ENCODE results near the gene VPS4A.

The VPS4A gene

GRCh38 chr16:69320740-69321073 lies 9.6 kb downstream of the VPS4A start:
- ATAC-seq, result no peak
- TF ChIP-seq ISL1 (CRISPR knock-in tag; IDR thresholded peaks at IDR 0.05), result no peak
- TF ChIP-seq BACH2 (CRISPR knock-in tag; IDR thresholded peaks at IDR 0.05; ENCODE audit: borderline replicate concordance), result no peak
- no peak for TF ChIP-seq ZFP30 (CRISPR knock-in tag; IDR thresholded peaks at IDR 0.05)
- TF ChIP-seq GLIS3 (CRISPR knock-in tag; IDR thresholded peaks at IDR 0.05), result no peak
- TF ChIP-seq CREB5 (CRISPR knock-in tag; IDR thresholded peaks at IDR 0.05; ENCODE audit: low read depth), result no peak

GRCh38 chr16:69321080-69321479 lies 9.9 kb downstream of the VPS4A start:
- no peak for ATAC-seq
- no peak for TF ChIP-seq OSR1 (CRISPR knock-in tag; IDR thresholded peaks at IDR 0.05)
- TF ChIP-seq ESRRG (CRISPR knock-in tag; IDR thresholded peaks at IDR 0.05), result no peak
- TF ChIP-seq POU6F1 (CRISPR knock-in tag; IDR thresholded peaks at IDR 0.05; ENCODE audit: borderline replicate concordance, low read depth), result no peak
- no peak for TF ChIP-seq ZNF565 (CRISPR knock-in tag; conservative IDR thresholded peaks at IDR 0.05; ENCODE audit: low read depth)
- TF ChIP-seq TCF4 (CRISPR knock-in tag; IDR thresholded peaks at IDR 0.05; ENCODE audit: borderline replicate concordance), result no peak
- no peak for TF ChIP-seq TSHZ2 (CRISPR knock-in tag; IDR thresholded peaks at IDR 0.05)
- TF ChIP-seq CSDC2 (CRISPR knock-in tag; IDR thresholded peaks at IDR 0.05), result no peak
- TF ChIP-seq ZNF8 (CRISPR knock-in tag; IDR thresholded peaks at IDR 0.05), result no peak
- no peak for TF ChIP-seq PATZ1 (CRISPR knock-in tag; IDR thresholded peaks at IDR 0.05; ENCODE audit: borderline replicate concordance)
- no peak for TF ChIP-seq ISL1 (CRISPR knock-in tag; IDR thresholded peaks at IDR 0.05)
- TF ChIP-seq CREB5 (CRISPR knock-in tag; IDR thresholded peaks at IDR 0.05; ENCODE audit: low read depth), result no peak
- TF ChIP-seq PPARA (CRISPR knock-in tag; IDR thresholded peaks at IDR 0.05; ENCODE audit: borderline replicate concordance), result no peak
- no peak for TF ChIP-seq ZC3H10 (CRISPR knock-in tag; IDR thresholded peaks at IDR 0.05)
- no peak for TF ChIP-seq RARB (CRISPR knock-in tag; IDR thresholded peaks at IDR 0.05)
- no peak for TF ChIP-seq TOX (CRISPR knock-in tag; IDR thresholded peaks at IDR 0.05; ENCODE audit: borderline replicate concordance)
- TF ChIP-seq ZNF70 (CRISPR knock-in tag; IDR thresholded peaks at IDR 0.05), result no peak

- TF ChIP-seq TOX (CRISPR knock-in tag; IDR thresholded peaks at IDR 0.05; ENCODE audit: borderline replicate concordance) (no peak), ZNF565 (CRISPR knock-in tag; conservative IDR thresholded peaks at IDR 0.05; ENCODE audit: low read depth) (no peak), POU6F1 (CRISPR knock-in tag; IDR thresholded peaks at IDR 0.05; ENCODE audit: borderline replicate concordance, low read depth) (no peak), BACH2 (CRISPR knock-in tag; IDR thresholded peaks at IDR 0.05; ENCODE audit: borderline replicate concordance) (no peak), RARB (CRISPR knock-in tag; IDR thresholded peaks at IDR 0.05) (no peak), CSDC2 (CRISPR knock-in tag; IDR thresholded peaks at IDR 0.05) (no peak), ARNTL (CRISPR knock-in tag; IDR thresholded peaks at IDR 0.05; ENCODE audit: borderline replicate concordance, low read depth) (no peak), CREB5 (CRISPR knock-in tag; IDR thresholded peaks at IDR 0.05; ENCODE audit: low read depth) (no peak), TCF4 (CRISPR knock-in tag; IDR thresholded peaks at IDR 0.05; ENCODE audit: borderline replicate concordance) (no peak), TSHZ2 (CRISPR knock-in tag; IDR thresholded peaks at IDR 0.05) (no peak)
- ATAC-seq, result no peak
Measured at GRCh38 chr16:69322343-69322742, 11.2 kb downstream of the VPS4A start.
